Glutamatergic neuron (in vitro differentiated cells): ENCODE results near the gene POLE. TPM values are rescaled to one million over a fixed set of nuclear protein-coding genes. Genes with fewer than 3 reads are reported as not detected.

Experiments used
- DNase-seq: peaks from one replicate; pipeline ENCODE4 v3.0.0; 2022
- H3K27ac Mint-ChIP-seq: one replicate; pipeline ENCODE4 v1.8.0; 2020; ENCODE audit warnings: mild to moderate bottlenecking, mixed read lengths, inconsistent platforms; ENCODE audit not compliant: unreplicated experiment
- H3K27me3 Mint-ChIP-seq: one replicate; pipeline ENCODE4 v1.8.0; 2020; ENCODE audit warnings: mild to moderate bottlenecking, moderate library complexity, mixed read lengths, inconsistent platforms; ENCODE audit not compliant: unreplicated experiment
- H3K36me3 Mint-ChIP-seq: one replicate; pipeline ENCODE4 v1.8.0; 2020; ENCODE audit warnings: mild to moderate bottlenecking, mixed read lengths, inconsistent platforms; ENCODE audit not compliant: unreplicated experiment
- H3K4me1 Mint-ChIP-seq: one replicate; pipeline ENCODE4 v1.8.0; 2020; ENCODE audit warnings: mild to moderate bottlenecking, low read depth, mixed read lengths, inconsistent platforms; ENCODE audit not compliant: unreplicated experiment
- H3K4me3 Mint-ChIP-seq: one replicate; pipeline ENCODE4 v1.8.0; 2020; ENCODE audit warnings: mild to moderate bottlenecking, mixed read lengths, inconsistent platforms; ENCODE audit not compliant: unreplicated experiment
- H3K9me3 Mint-ChIP-seq: one replicate; pipeline ENCODE4 v1.8.0; 2020; ENCODE audit warnings: mild to moderate bottlenecking, moderate library complexity, mixed read lengths, inconsistent platforms; ENCODE audit not compliant: unreplicated experiment
- CTCF ChIP-seq: fragments of 200-600 bp; sonication (generic); IDR thresholded peaks from one replicate; pipeline ENCODE4 v1.5.0; 2021; ENCODE audit not compliant: partially characterized antibody, unreplicated experiment
- total RNA-seq: library from RNA; stranded (reverse); fragmentation: NEBNext Ultra II Directional; extraction: Animal tissue kit (Norgen Biotek cat#: 25700); gene quantifications from one replicate; pipeline ENCODE4 v1.2.1, GENCODE V29; 2021; ENCODE audit not compliant: unreplicated experiment

Gene POLE
- total RNA-seq, 1 donor from 2014 or later, result 38.6 TPM

- Mint-ChIP-seq H3K27ac (no peak overlapping the region), H3K4me3 (no peak overlapping the region), H3K4me1 (peaks cover 4% of the 10 kb centered on the region), H3K9me3 (peaks cover 5% of the 10 kb centered on the region), H3K36me3 (peaks cover 30% of the 10 kb centered on the region), H3K27me3 (peaks cover 7% of the 10 kb centered on the region)
- DNase-seq, result no peak
- TF ChIP-seq CTCF, result no peak
Measured at GRCh38 chr12:132734206-132734605, 47.1 kb upstream of the POLE start.

- no peak for DNase-seq
- peaks cover 34% of the 10 kb centered on the region for H3K36me3 Mint-ChIP-seq
- H3K27ac Mint-ChIP-seq, result no peak overlapping the region
- peak overlapping the region; percentile 23 for H3K4me3 Mint-ChIP-seq
- peaks cover 5% of the 10 kb centered on the region for H3K9me3 Mint-ChIP-seq
- H3K4me1 Mint-ChIP-seq, result peaks cover 4% of the 10 kb centered on the region
- H3K27me3 Mint-ChIP-seq, result peaks cover 7% of the 10 kb centered on the region
- no peak for TF ChIP-seq CTCF
Measured at GRCh38 chr12:132731574-132731973, 44.4 kb upstream of the POLE start.

GRCh38 chr12:132730353-132730752 lies 43.2 kb upstream of the POLE start:
- H3K4me1 Mint-ChIP-seq, result peaks cover 9% of the 10 kb centered on the region
- peak overlapping the region; percentile 39 for H3K27ac Mint-ChIP-seq
- H3K27me3 Mint-ChIP-seq, result peaks cover 6% of the 10 kb centered on the region
- no peak for DNase-seq
- H3K4me3 Mint-ChIP-seq, result no peak overlapping the region
- TF ChIP-seq CTCF, result no peak
- H3K36me3 Mint-ChIP-seq, result peaks cover 36% of the 10 kb centered on the region
- peaks cover 5% of the 10 kb centered on the region for H3K9me3 Mint-ChIP-seq

- Mint-ChIP-seq H3K36me3 (peaks cover 40% of the 10 kb centered on the region), H3K27me3 (peaks cover 6% of the 10 kb centered on the region), H3K4me1 (peaks cover 13% of the 10 kb centered on the region), H3K4me3 (no peak overlapping the region), H3K9me3 (peaks cover 5% of the 10 kb centered on the region), H3K27ac (peak overlapping the region; percentile 39)
- no peak for DNase-seq
- TF ChIP-seq CTCF, result no peak
Measured at GRCh38 chr12:132729541-132730320, 42.6 kb upstream of the POLE start.

- no peak for DNase-seq
- Mint-ChIP-seq H3K9me3 (peaks cover under 1% of the 10 kb centered on the region), H3K27me3 (peaks cover 6% of the 10 kb centered on the region), H3K4me3 (no peak overlapping the region), H3K4me1 (peaks cover 19% of the 10 kb centered on the region), H3K36me3 (peaks cover 37% of the 10 kb centered on the region), H3K27ac (no peak overlapping the region)
- TF ChIP-seq CTCF, result no peak
Measured at GRCh38 chr12:132728502-132728901, 41.4 kb upstream of the POLE start.
